Measurements from ENCODE around the gene IL21R.
"Not testable (repeated sequence)": the region's sequence is repeated elsewhere in the genome, so short reads cannot be mapped to it uniquely, and the experiment has no call there.

The IL21R gene

GRCh38 chr16:27453494-27453825 is 51.5 kb downstream of the IL21R start:
- Mint-ChIP-seq H3K27ac (peak overlapping the region in 1 of 2 donors; percentile 96), H3K4me1 (ENCODE audit: low read depth in 2 of 2) (peaks cover 56 to 59% of the 10 kb centered on the region in 2 donors), H3K9me3 (no peaks in the 10 kb centered on the region), H3K4me3 (no peak overlapping the region), H3K27me3 (no peaks in the 10 kb centered on the region), H3K36me3 (ENCODE audit: insufficient read depth) (peaks cover 52% of the 10 kb centered on the region)
- no peak for ATAC-seq (replicated peaks)
- no peak for DNase-seq

- no peak for DNase-seq
- ATAC-seq (replicated peaks) = no peak
- Mint-ChIP-seq H3K4me1 (ENCODE audit: low read depth in 2 of 2) (peaks cover 43 to 48% of the 10 kb centered on the region in 2 donors), H3K27me3 (no peaks in the 10 kb centered on the region), H3K9me3 (no peaks in the 10 kb centered on the region), H3K4me3 (no peak overlapping the region), H3K27ac (peak overlapping the region; percentile 79), H3K36me3 (ENCODE audit: insufficient read depth) (peaks cover 54% of the 10 kb centered on the region)
These were observed 53.7 kb downstream of the IL21R start for GRCh38 chr16:27455700-27456099.

- Mint-ChIP-seq H3K27ac (peak overlapping the region; percentile 46 to 79), H3K36me3 (ENCODE audit: insufficient read depth) (peaks cover 58% of the 10 kb centered on the region), H3K4me1 (ENCODE audit: low read depth in 2 of 2) (peaks cover 37 to 41% of the 10 kb centered on the region in 2 donors)
- not testable (repeated sequence) for DNase-seq; H3K9me3 Mint-ChIP-seq; ATAC-seq (replicated peaks); H3K27me3 Mint-ChIP-seq; H3K4me3 Mint-ChIP-seq
These were observed 55.6 kb downstream of the IL21R start for GRCh38 chr16:27457605-27457900.

- Mint-ChIP-seq H3K4me3 (no peak overlapping the region), H3K27ac (peak overlapping the region in 1 of 2 donors; percentile 99), H3K36me3 (ENCODE audit: insufficient read depth) (peaks cover 60% of the 10 kb centered on the region), H3K27me3 (no peaks in the 10 kb centered on the region), H3K4me1 (ENCODE audit: low read depth in 2 of 2) (peaks cover 43% of the 10 kb centered on the region in 2 donors), H3K9me3 (no peaks in the 10 kb centered on the region)
- DNase-seq (no peak), ATAC-seq (replicated peaks) (no peak)
These were observed 56.3 kb downstream of the IL21R start for GRCh38 chr16:27458258-27458657.

GRCh38 chr16:27458987-27459688 is 57.2 kb downstream of the IL21R start:
- Mint-ChIP-seq H3K4me3 (no peak overlapping the region), H3K36me3 (ENCODE audit: insufficient read depth) (peaks cover 67% of the 10 kb centered on the region)
- ATAC-seq (replicated peaks) = no peak

GRCh38 chr16:27460213-27460612 is 58.2 kb downstream of the IL21R start:
- peak overlapping the region; percentile 37 to 94 for H3K4me3 Mint-ChIP-seq
- peaks cover 51 to 56% of the 10 kb centered on the region in 2 donors for H3K4me1 Mint-ChIP-seq (ENCODE audit: low read depth in 2 of 2)

More at GRCh38 chr16:27458987-27459688, 57.2 kb downstream of the IL21R start:
- Mint-ChIP-seq H3K27ac (peak overlapping the region; percentile 77 to 99), H3K27me3 (no peaks in the 10 kb centered on the region), H3K4me1 (ENCODE audit: low read depth in 2 of 2) (peaks cover 48 to 50% of the 10 kb centered on the region in 2 donors), H3K9me3 (no peaks in the 10 kb centered on the region)
- no peak for DNase-seq

GRCh38 chr16:27460663-27461482 is 58.9 kb downstream of the IL21R start:
- DNase-seq = no peak
- no peak for ATAC-seq (replicated peaks)
- Mint-ChIP-seq H3K4me3 (peak overlapping the region; percentile 33 to 94), H3K27ac (peak overlapping the region; percentile 74 to 99), H3K4me1 (ENCODE audit: low read depth in 2 of 2) (peaks cover 53 to 57% of the 10 kb centered on the region in 2 donors), H3K9me3 (no peaks in the 10 kb centered on the region), H3K27me3 (no peaks in the 10 kb centered on the region), H3K36me3 (ENCODE audit: insufficient read depth) (peaks cover 76% of the 10 kb centered on the region)

More at GRCh38 chr16:27460213-27460612, 58.2 kb downstream of the IL21R start:
- peaks cover 75% of the 10 kb centered on the region for H3K36me3 Mint-ChIP-seq (ENCODE audit: insufficient read depth)
- H3K27ac Mint-ChIP-seq = peak overlapping the region; percentile 74 to 99
- H3K9me3 Mint-ChIP-seq = no peaks in the 10 kb centered on the region
- no peaks in the 10 kb centered on the region for H3K27me3 Mint-ChIP-seq
- DNase-seq (no peak), ATAC-seq (replicated peaks) (no peak)

GRCh38 chr16:27461483-27462171 is 59.7 kb downstream of the IL21R start:
- no peak for DNase-seq
- ATAC-seq (replicated peaks) = no peak
- Mint-ChIP-seq H3K4me3 (peak overlapping the region; percentile 33 to 94), H3K27ac (peak overlapping the region; percentile 98 to 99), H3K4me1 (ENCODE audit: low read depth in 2 of 2) (peaks cover 53 to 60% of the 10 kb centered on the region in 2 donors), H3K27me3 (no peaks in the 10 kb centered on the region), H3K9me3 (no peaks in the 10 kb centered on the region), H3K36me3 (ENCODE audit: insufficient read depth) (peaks cover 79% of the 10 kb centered on the region)

GRCh38 chr16:27462200-27462845 is 60.3 kb downstream of the IL21R start:
- H3K27ac Mint-ChIP-seq = peak overlapping the region; percentile 98 to 99
- H3K9me3 Mint-ChIP-seq = no peaks in the 10 kb centered on the region
- H3K27me3 Mint-ChIP-seq = no peaks in the 10 kb centered on the region
- DNase-seq = no peak
- no peak for ATAC-seq (replicated peaks)
- peak overlapping the region; percentile 86 to 94 for H3K4me3 Mint-ChIP-seq
- H3K36me3 Mint-ChIP-seq (ENCODE audit: insufficient read depth) = peaks cover 76% of the 10 kb centered on the region
- H3K4me1 Mint-ChIP-seq (ENCODE audit: low read depth in 2 of 2) = peaks cover 46 to 55% of the 10 kb centered on the region in 2 donors

GRCh38 chr16:27462846-27463682 is 61.1 kb downstream of the IL21R start:
- H3K4me1 Mint-ChIP-seq (ENCODE audit: low read depth in 2 of 2) = peaks cover 44 to 53% of the 10 kb centered on the region in 2 donors

GRCh38 chr16:27463741-27464591 is 62.0 kb downstream of the IL21R start:
- Mint-ChIP-seq H3K27ac (peak overlapping the region; percentile 98 to 99), H3K4me3 (peak overlapping the region; percentile 86 to 94), H3K4me1 (ENCODE audit: low read depth in 2 of 2) (peaks cover 44 to 53% of the 10 kb centered on the region in 2 donors), H3K9me3 (no peaks in the 10 kb centered on the region), H3K27me3 (no peaks in the 10 kb centered on the region), H3K36me3 (ENCODE audit: insufficient read depth) (peaks cover 82% of the 10 kb centered on the region)
- DNase-seq (peak; percentile 67 to 75 (median 67)), ATAC-seq (replicated peaks) (peak; percentile 71)

More at GRCh38 chr16:27462846-27463682, 61.1 kb downstream of the IL21R start:
- no peaks in the 10 kb centered on the region for H3K9me3 Mint-ChIP-seq
- no peak for DNase-seq
- peak overlapping the region; percentile 98 to 99 for H3K27ac Mint-ChIP-seq
- H3K27me3 Mint-ChIP-seq = no peaks in the 10 kb centered on the region
- H3K36me3 Mint-ChIP-seq (ENCODE audit: insufficient read depth) = peaks cover 82% of the 10 kb centered on the region
- ATAC-seq (replicated peaks) = no peak
- peak overlapping the region; percentile 86 to 94 for H3K4me3 Mint-ChIP-seq

All from effector memory CD8-positive, alpha-beta T cell (primary cell).